Ectodermal cell (in vitro differentiated cells): Measurements from ENCODE around the gene CAMLG.
"Not testable (repeated sequence)": the region's sequence is repeated elsewhere in the genome, so short reads cannot be mapped to it uniquely, and the experiment has no call there.

Experiments
- H3K27ac ChIP-seq: 2 replicates; pipeline ENCODE4 v1.7.0; 2013; ENCODE audit warnings: mild to moderate bottlenecking, low read depth, low read length; ENCODE audit not compliant: insufficient read depth, poor library complexity, severe bottlenecking
- H3K27me3 ChIP-seq: 2 replicates; pipeline ENCODE4 v1.7.0; 2013; ENCODE audit warnings: mild to moderate bottlenecking, low read length; ENCODE audit not compliant: insufficient read depth, control insufficient read depth, poor library complexity, severe bottlenecking
- H3K36me3 ChIP-seq: one replicate; pipeline ENCODE4 v1.7.0; 2013; ENCODE audit warnings: low read length; ENCODE audit not compliant: control insufficient read depth, insufficient read depth
- H3K4me1 ChIP-seq: one replicate; pipeline ENCODE4 v1.7.0; 2013; ENCODE audit warnings: low read length; ENCODE audit not compliant: control insufficient read depth, insufficient read depth
- H3K4me3 ChIP-seq: 2 replicates; pipeline ENCODE4 v1.7.0; 2013; ENCODE audit warnings: low read depth, low read length, control low read depth; ENCODE audit not compliant: insufficient read depth
- H3K9me3 ChIP-seq: 2 replicates; pipeline ENCODE4 v1.7.0; 2013; ENCODE audit warnings: mild to moderate bottlenecking, low read length, moderate library complexity; ENCODE audit not compliant: control insufficient read depth
- WGBS, 2 experiments: methylation state at CpG; one replicate each; pipeline ENCODE4 v1.1.7; 2013; ENCODE audit warnings: missing lambda C conversion rate in 2 of 2; 5-methylcytosine and 5-hydroxymethylcytosine counted together

CAMLG gene

DNA sequence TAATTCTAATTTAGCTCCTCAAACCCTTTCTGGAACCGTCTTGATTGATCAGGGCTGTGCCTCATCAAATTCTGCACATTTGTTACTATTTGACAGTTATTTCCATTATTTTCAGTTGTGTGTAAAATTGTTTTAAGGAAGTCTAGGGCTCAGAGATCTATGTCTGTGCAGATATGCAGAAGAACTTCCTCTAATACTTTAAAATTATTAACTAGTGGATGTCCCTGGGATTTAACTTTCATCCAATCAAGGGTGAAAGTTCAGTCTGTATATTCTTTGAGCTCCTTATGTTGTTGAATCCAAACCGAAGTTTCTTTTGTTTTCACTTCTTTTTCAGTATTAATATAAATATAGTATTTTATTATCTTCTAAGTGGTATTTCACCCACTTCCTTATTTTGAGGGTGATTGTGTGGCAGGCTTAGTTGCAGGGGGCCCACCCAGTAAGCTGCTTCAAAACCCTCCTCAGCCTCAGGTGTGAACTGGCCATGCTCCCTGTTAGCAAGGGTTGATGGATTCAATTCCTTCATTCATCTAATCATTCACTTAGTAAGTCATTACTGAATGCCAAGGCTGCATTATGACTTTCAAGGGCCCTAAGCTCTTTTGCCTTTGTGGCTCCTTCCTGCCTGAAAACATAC lies 2.1 kb upstream of the CAMLG start:
- WGBS, 2 experiments: 100% methylated on average over 1 to 2 of the region's 2 CpGs
- Histone ChIP-seq H3K27me3 (no peaks in the 10 kb centered on the region), H3K36me3 (no peaks in the 10 kb centered on the region), H3K27ac (no peak overlapping the region), H3K9me3 (no peaks in the 10 kb centered on the region), H3K4me3 (no peak overlapping the region), H3K4me1 (peaks cover 9% of the 10 kb centered on the region)

GRCh38 chr5:134738963-134739661 lies 764 bp downstream of the CAMLG start:
- Histone ChIP-seq H3K27ac (no peak overlapping the region), H3K4me3 (peak overlapping the region; percentile 85), H3K36me3 (no peaks in the 10 kb centered on the region), H3K9me3 (no peaks in the 10 kb centered on the region), H3K27me3 (no peaks in the 10 kb centered on the region), H3K4me1 (peaks cover 9% of the 10 kb centered on the region)
- WGBS, 2 experiments: 14 to 19% methylated on average over 20 to 21 of the region's 21 CpGs

- 94 to 96% methylated on average over 11 of the region's 11 CpGs for WGBS, 2 experiments
- no peak overlapping the region for H3K4me3 ChIP-seq
Observed at GRCh38 chr5:134741052-134741451, 2.7 kb downstream of the CAMLG start.

GRCh38 chr5:134742134-134742533 lies 3.8 kb downstream of the CAMLG start:
- no peaks in the 10 kb centered on the region for H3K27me3 ChIP-seq
- WGBS, 2 experiments: 88 to 100% methylated on average over 1 to 2 of the region's 2 CpGs
- H3K9me3 ChIP-seq: no peaks in the 10 kb centered on the region
- H3K27ac ChIP-seq: no peak overlapping the region
- no peak overlapping the region for H3K4me3 ChIP-seq
- peaks cover 9% of the 10 kb centered on the region for H3K4me1 ChIP-seq
- H3K36me3 ChIP-seq: no peaks in the 10 kb centered on the region

More at GRCh38 chr5:134741052-134741451, 2.7 kb downstream of the CAMLG start:
- Histone ChIP-seq H3K4me1 (peaks cover 9% of the 10 kb centered on the region), H3K27ac (no peak overlapping the region), H3K27me3 (no peaks in the 10 kb centered on the region), H3K36me3 (no peaks in the 10 kb centered on the region), H3K9me3 (no peaks in the 10 kb centered on the region)

DNA sequence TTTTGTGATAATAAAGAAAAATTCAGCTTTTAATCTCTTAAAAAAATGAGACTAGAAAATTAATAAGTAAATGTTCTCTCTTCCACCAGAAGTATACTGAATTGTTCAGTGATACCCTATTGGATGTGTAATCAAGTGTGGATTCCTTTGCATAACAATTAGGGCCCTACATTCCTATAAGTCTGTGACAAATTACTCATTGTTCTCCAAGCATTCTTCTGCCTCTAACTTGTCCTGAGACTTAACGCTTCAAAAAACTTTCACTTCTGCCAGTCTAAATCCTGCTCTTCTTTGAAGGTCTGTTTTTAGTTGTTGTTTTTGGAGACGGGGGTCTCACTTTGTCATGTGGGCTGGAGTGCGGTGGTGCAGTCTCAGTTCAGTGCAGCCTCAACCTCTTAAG lies 11.1 kb downstream of the CAMLG start:
- H3K36me3 ChIP-seq: no peaks in the 10 kb centered on the region
- 72 to 73% methylated on average over 3 of the region's 3 CpGs for WGBS, 2 experiments

DNA sequence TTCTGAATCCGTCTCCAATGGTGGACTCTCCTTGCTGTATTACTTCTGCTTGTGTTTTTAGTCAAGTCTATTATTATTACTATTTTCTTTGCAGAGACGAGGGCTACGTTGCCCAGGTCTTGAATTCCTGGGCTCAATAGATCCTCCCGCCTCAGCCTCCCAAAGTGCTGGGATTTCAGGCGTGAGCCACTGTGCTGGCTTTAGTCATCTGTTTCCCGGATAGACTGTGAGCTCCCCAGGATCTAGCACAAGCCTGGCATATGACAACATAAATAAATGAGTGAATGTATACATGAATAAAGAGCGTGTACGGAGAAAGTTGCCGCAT lies 19.8 kb downstream of the CAMLG start:
- Histone ChIP-seq H3K27ac (no peak overlapping the region), H3K9me3 (no peaks in the 10 kb centered on the region), H3K36me3 (no peaks in the 10 kb centered on the region), H3K4me1 (peaks cover 7% of the 10 kb centered on the region), H3K4me3 (peak overlapping the region; percentile 98), H3K27me3 (no peaks in the 10 kb centered on the region)
- WGBS, 2 experiments: 27 to 32% methylated on average over 9 of the region's 9 CpGs

More for the DNA sequence above, 11.1 kb downstream of the CAMLG start:
- no peaks in the 10 kb centered on the region for H3K4me1 ChIP-seq
- no peaks in the 10 kb centered on the region for H3K27me3 ChIP-seq
- H3K9me3 ChIP-seq: no peaks in the 10 kb centered on the region
- H3K4me3 ChIP-seq: no peak overlapping the region
- H3K27ac ChIP-seq: peak overlapping the region; percentile 81

DNA sequence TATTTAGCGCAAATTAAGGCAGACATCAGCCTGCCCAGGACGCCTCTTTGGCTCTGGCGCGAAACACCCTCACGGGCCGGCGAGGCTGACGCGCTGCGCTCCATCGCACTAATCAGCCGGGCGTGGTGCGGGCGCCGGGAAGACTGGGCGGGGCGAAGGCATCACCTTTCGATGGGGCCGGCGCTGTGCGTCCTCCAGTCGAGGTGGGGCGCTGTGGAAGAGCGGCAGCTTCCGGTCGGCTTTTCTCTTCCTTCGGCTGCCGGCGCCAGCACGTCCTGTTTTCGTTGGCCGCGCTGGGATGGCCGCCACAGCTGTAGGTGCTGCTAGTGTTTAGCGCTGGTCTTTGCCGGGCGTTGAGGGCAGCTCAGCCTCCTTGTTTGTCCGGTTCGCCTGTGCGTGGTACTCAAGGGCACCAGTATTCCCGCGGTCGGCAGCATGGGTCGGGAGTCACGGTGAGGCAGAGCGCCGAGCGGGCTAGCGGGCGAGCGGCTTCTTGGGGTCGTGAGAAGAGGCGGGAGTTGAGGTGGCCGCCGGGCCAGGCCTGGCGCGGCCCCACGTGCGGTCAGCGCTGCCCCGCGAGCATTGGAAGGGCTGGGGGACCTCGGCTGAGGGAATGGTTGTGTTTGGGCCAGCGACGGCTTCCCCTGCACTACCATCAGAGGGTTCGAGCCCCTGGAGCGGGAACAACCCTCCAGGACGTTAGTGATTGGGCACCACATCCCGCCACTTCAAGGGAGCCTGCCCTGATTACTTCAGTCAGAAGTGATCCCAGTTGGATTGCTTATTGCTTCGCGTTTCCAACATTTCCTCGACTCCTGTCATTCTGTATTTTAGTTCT lies 20.4 kb downstream of the CAMLG start, which contains the start of gene DDX46:
DDX46 (plus strand) TSS at position 276 of the 838 bp plus-strand sequence; CDS start at position 436, 160 bp downstream.
- peak within 1 kb of the TSS; percentile 69 for H3K27ac ChIP-seq
- H3K9me3 ChIP-seq: no peaks in the 10 kb centered on the region
- 0% methylated on average over 73 of the region's 73 CpGs for WGBS, 2 experiments
- no peaks in the 10 kb centered on the region for H3K36me3 ChIP-seq
- H3K4me1 ChIP-seq: peaks cover 7% of the 10 kb centered on the region
- no peaks in the 10 kb centered on the region for H3K27me3 ChIP-seq
- peak within 1 kb of the TSS; percentile 98 for H3K4me3 ChIP-seq

GRCh38 chr5:134767528-134768291 lies 29.4 kb downstream of the CAMLG start:
- not testable (repeated sequence) for H3K4me1 ChIP-seq, H3K4me3 ChIP-seq, H3K27me3 ChIP-seq, H3K9me3 ChIP-seq, H3K27ac ChIP-seq
- WGBS, 2 experiments: 96% methylated on average over 21 of the region's 21 CpGs
- H3K36me3 ChIP-seq: peaks cover 36% of the 10 kb centered on the region

GRCh38 chr5:134769206-134769605 lies 30.9 kb downstream of the CAMLG start:
- Histone ChIP-seq H3K27me3 (no peaks in the 10 kb centered on the region), H3K4me3 (no peak overlapping the region), H3K9me3 (no peaks in the 10 kb centered on the region), H3K4me1 (no peaks in the 10 kb centered on the region), H3K27ac (no peak overlapping the region), H3K36me3 (peaks cover 40% of the 10 kb centered on the region)
- WGBS, 2 experiments: 94 to 95% methylated on average over 3 to 4 of the region's 4 CpGs
